ENCODE results near the gene LGALS9.
"Not testable (repeated sequence)": the region's sequence is repeated elsewhere in the genome, so short reads cannot be mapped to it uniquely, and the experiment has no call there.

Gene LGALS9

DNA sequence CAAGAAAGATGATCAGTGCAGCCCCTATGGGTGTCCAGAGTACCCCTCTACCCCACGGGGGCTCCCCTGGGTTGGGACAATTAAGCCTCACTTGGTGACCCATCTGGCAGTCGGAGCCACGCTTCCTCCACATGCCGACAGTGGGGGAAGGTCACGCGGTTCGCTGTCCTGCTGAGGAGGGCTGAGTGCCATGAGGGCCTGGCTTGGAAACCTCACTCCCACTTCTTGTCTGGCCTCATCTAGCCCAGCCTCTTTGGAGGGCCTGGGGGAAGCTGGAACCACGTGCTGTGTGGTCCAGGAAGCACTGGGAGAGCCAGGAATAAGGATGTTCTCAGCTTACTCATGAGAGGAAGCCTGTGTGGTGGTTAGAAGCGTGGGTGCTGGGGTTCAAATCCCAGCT, 1.8 kb downstream of the LGALS9 start:
- DNase-seq; H3K23ac ChIP-seq (ENCODE audit: low read length in 2 of 2); H3K18ac ChIP-seq (ENCODE audit: low read depth in 1 of 2, low read length in 2 of 2); H4K8ac ChIP-seq (ENCODE audit: low read length); H2AFZ ChIP-seq (ENCODE audit: low read depth, low read length); H2BK5ac ChIP-seq (ENCODE audit: low read depth, low read length, poor library complexity, severe bottlenecking); H2BK15ac ChIP-seq (ENCODE audit: low read depth, poor library complexity, severe bottlenecking); H3K27ac ChIP-seq (ENCODE audit: low read length, poor library complexity, severe bottlenecking); H3K14ac ChIP-seq (ENCODE audit: low read length in 2 of 2); H2BK120ac ChIP-seq (ENCODE audit: low read depth, low read length); H3K4me2 ChIP-seq (ENCODE audit: low read length, poor library complexity, severe bottlenecking); H2BK12ac ChIP-seq (ENCODE audit: low read length in 2 of 2); H3K36me3 ChIP-seq (ENCODE audit: control insufficient read depth in 1 of 2, insufficient read depth in 2 of 2, low read depth in 1 of 2, low read length in 2 of 2); H3K4me3 ChIP-seq (ENCODE audit: insufficient read depth in 1 of 2, low read depth in 1 of 2, low read length in 2 of 2); H3K4ac ChIP-seq (ENCODE audit: low read depth in 1 of 2, low read length in 2 of 2); H2AK5ac ChIP-seq (ENCODE audit: low read length, severe bottlenecking); H3K79me1 ChIP-seq (replicated peaks; ENCODE audit: low read length, poor library complexity, severe bottlenecking); H3K9me3 ChIP-seq (ENCODE audit: control insufficient read depth, low read length); H4K91ac ChIP-seq (ENCODE audit: low read length); H3K27me3 ChIP-seq (ENCODE audit: control insufficient read depth in 1 of 2, insufficient read depth in 1 of 2, low read length in 2 of 2): not testable (repeated sequence)
- Histone ChIP-seq H3K9ac (ENCODE audit: low read length) (peak overlapping the region; percentile 57), H3K4me1 (ENCODE audit: control insufficient read depth, insufficient read depth, low read depth, low read length) (peaks cover 16% of the 10 kb centered on the region)
- 80% methylated on average over 9 of the region's 9 CpGs for WGBS

DNA sequence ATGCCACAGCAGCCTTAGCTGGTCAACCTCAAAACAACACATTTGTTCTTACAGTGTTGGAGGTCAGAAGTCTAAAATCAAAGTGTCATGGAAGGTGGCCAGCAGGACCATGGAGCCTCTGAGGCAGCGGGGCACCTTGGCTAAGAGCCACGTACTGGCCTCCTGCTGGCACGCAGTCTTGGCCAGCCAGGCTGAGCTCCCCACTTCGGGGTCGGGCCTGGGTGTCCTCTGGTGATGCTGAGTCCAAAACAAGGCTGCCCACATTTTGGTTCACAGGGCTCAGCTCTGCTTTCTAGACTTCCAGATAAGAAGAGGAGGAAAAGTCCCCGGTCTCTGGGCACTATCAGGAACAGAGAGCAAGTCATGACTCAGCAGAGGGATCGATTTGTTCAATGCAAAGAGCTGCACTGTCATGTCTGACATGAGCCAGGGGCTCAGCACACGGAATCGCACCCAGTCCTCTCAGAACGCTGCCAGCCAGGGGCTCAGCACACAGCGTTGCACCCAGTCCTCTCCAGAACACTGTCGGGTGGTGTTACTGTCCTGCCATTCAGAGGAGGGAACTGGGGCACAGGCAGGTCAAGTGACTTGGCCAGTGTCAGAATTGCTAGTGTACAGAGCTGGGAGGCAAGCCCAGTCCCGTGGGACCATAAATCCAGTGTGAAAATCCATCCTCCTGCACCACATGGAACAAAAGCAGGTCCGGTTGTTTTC, 2.5 kb downstream of the LGALS9 start:
- Histone ChIP-seq H3K4me3 (ENCODE audit: insufficient read depth in 1 of 2, low read depth in 1 of 2, low read length in 2 of 2) (no peak overlapping the region), H3K79me1 (replicated peaks; ENCODE audit: low read length, poor library complexity, severe bottlenecking) (no peaks in the 10 kb centered on the region), H2AK5ac (ENCODE audit: low read length, severe bottlenecking) (no peak overlapping the region), H3K18ac (ENCODE audit: low read depth in 1 of 2, low read length in 2 of 2) (peak overlapping the region in 1 of 2 experiments; percentile 4), H2BK15ac (ENCODE audit: low read depth, poor library complexity, severe bottlenecking) (no peak overlapping the region), H3K27ac (ENCODE audit: low read length, poor library complexity, severe bottlenecking) (no peak overlapping the region), H2BK120ac (ENCODE audit: low read depth, low read length) (no peak overlapping the region), H2AFZ (ENCODE audit: low read depth, low read length) (no peak overlapping the region), H3K36me3 (ENCODE audit: control insufficient read depth in 1 of 2, insufficient read depth in 2 of 2, low read depth in 1 of 2, low read length in 2 of 2) (no peaks in the 10 kb centered on the region), H3K27me3 (ENCODE audit: control insufficient read depth in 1 of 2, insufficient read depth in 1 of 2, low read length in 2 of 2) (no peaks in the 10 kb centered on the region), H2BK5ac (ENCODE audit: low read depth, low read length, poor library complexity, severe bottlenecking) (no peak overlapping the region), H3K4me2 (ENCODE audit: low read length, poor library complexity, severe bottlenecking) (no peak overlapping the region), H4K91ac (ENCODE audit: low read length) (no peak overlapping the region), H4K8ac (ENCODE audit: low read length) (no peak overlapping the region), H3K14ac (ENCODE audit: low read length in 2 of 2) (peak overlapping the region in 1 of 2 experiments; percentile 79), H3K9me3 (ENCODE audit: control insufficient read depth, low read length) (no peaks in the 10 kb centered on the region), H3K23ac (ENCODE audit: low read length in 2 of 2) (peak overlapping the region in 1 of 2 experiments; percentile 56), H3K4me1 (ENCODE audit: control insufficient read depth, insufficient read depth, low read depth, low read length) (peaks cover 16% of the 10 kb centered on the region), H3K9ac (ENCODE audit: low read length) (no peak overlapping the region), H3K4ac (ENCODE audit: low read depth in 1 of 2, low read length in 2 of 2) (no peak overlapping the region), H2BK12ac (ENCODE audit: low read length in 2 of 2) (no peak overlapping the region)
- WGBS = 80% methylated on average over 13 of the region's 14 CpGs
- peak; percentile 30 for DNase-seq

DNA sequence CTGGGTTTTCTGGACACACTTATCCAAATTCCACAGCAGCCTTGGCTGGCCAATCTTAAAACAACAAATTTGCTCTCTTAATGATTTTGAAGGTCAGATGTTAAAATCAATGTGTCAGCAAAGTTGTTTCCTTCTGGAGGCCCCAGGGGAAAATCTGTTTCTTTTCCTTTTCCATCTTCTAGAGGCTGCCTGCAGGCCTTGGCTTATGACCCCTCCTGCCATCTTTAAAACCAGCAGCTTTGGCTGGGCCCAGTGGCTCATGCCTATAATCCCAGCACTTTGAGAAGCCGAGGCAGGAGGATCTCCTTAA, 3.0 kb downstream of the LGALS9 start:
- H3K4me3 ChIP-seq (ENCODE audit: insufficient read depth in 1 of 2, low read depth in 1 of 2, low read length in 2 of 2) = no peak overlapping the region
- no peaks in the 10 kb centered on the region for H3K79me1 ChIP-seq (replicated peaks; ENCODE audit: low read length, poor library complexity, severe bottlenecking)
- no peak for DNase-seq
- no peak overlapping the region for H4K91ac ChIP-seq (ENCODE audit: low read length)
- H2BK12ac ChIP-seq (ENCODE audit: low read length in 2 of 2) = no peak overlapping the region
- no peak overlapping the region for H3K14ac ChIP-seq (ENCODE audit: low read length in 2 of 2)
- no peak overlapping the region for H3K4ac ChIP-seq (ENCODE audit: low read depth in 1 of 2, low read length in 2 of 2)
- H2AK5ac ChIP-seq (ENCODE audit: low read length, severe bottlenecking) = no peak overlapping the region
- no peaks in the 10 kb centered on the region for H3K27me3 ChIP-seq (ENCODE audit: control insufficient read depth in 1 of 2, insufficient read depth in 1 of 2, low read length in 2 of 2)
- no peak overlapping the region for H2BK5ac ChIP-seq (ENCODE audit: low read depth, low read length, poor library complexity, severe bottlenecking)
- H3K27ac ChIP-seq (ENCODE audit: low read length, poor library complexity, severe bottlenecking) = no peak overlapping the region
- no peak overlapping the region for H2AFZ ChIP-seq (ENCODE audit: low read depth, low read length)
- no peaks in the 10 kb centered on the region for H3K36me3 ChIP-seq (ENCODE audit: control insufficient read depth in 1 of 2, insufficient read depth in 2 of 2, low read depth in 1 of 2, low read length in 2 of 2)
- H3K4me1 ChIP-seq (ENCODE audit: control insufficient read depth, insufficient read depth, low read depth, low read length) = peaks cover 16% of the 10 kb centered on the region
- no peaks in the 10 kb centered on the region for H3K9me3 ChIP-seq (ENCODE audit: control insufficient read depth, low read length)
- no peak overlapping the region for H4K8ac ChIP-seq (ENCODE audit: low read length)
- H3K18ac ChIP-seq (ENCODE audit: low read depth in 1 of 2, low read length in 2 of 2) = no peak overlapping the region
- no peak overlapping the region for H3K4me2 ChIP-seq (ENCODE audit: low read length, poor library complexity, severe bottlenecking)
- WGBS = 75% methylated on average over 1 of the region's 1 CpG
- H3K9ac ChIP-seq (ENCODE audit: low read length) = no peak overlapping the region
- no peak overlapping the region for H2BK120ac ChIP-seq (ENCODE audit: low read depth, low read length)
- H3K23ac ChIP-seq (ENCODE audit: low read length in 2 of 2) = no peak overlapping the region
- H2BK15ac ChIP-seq (ENCODE audit: low read depth, poor library complexity, severe bottlenecking) = no peak overlapping the region

DNA sequence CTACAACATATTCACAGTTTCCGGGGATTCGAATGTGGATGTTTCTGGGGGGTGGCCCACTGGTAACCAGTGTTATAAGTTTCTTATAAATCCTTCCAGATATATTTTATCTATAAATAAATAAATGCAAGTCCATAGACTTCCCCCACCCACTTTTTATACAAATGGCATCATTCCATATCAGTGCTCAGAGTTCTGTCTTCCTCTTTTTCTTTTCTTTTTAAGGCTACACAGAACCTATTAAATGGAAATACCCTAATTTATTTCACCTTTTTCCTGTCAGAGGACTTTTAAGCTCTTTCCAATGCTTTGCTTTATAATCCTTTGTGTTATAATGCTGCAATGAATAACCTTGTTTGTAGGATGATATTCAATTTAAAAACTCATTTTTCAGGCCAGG, 3.8 kb downstream of the LGALS9 start:
- no peak overlapping the region for H2BK15ac ChIP-seq (ENCODE audit: low read depth, poor library complexity, severe bottlenecking)
- H3K4me2 ChIP-seq (ENCODE audit: low read length, poor library complexity, severe bottlenecking) = no peak overlapping the region
- no peak overlapping the region for H3K4ac ChIP-seq (ENCODE audit: low read depth in 1 of 2, low read length in 2 of 2)
- H2AFZ ChIP-seq (ENCODE audit: low read depth, low read length) = no peak overlapping the region
- peaks cover 16% of the 10 kb centered on the region for H3K4me1 ChIP-seq (ENCODE audit: control insufficient read depth, insufficient read depth, low read depth, low read length)
- no peak overlapping the region for H3K27ac ChIP-seq (ENCODE audit: low read length, poor library complexity, severe bottlenecking)
- WGBS = no CpG with 5 or more reads among the region's 2 CpGs
- H2AK5ac ChIP-seq (ENCODE audit: low read length, severe bottlenecking) = no peak overlapping the region
- no peak overlapping the region for H3K14ac ChIP-seq (ENCODE audit: low read length in 2 of 2)
- H3K4me3 ChIP-seq (ENCODE audit: insufficient read depth in 1 of 2, low read depth in 1 of 2, low read length in 2 of 2) = no peak overlapping the region
- no peak overlapping the region for H2BK120ac ChIP-seq (ENCODE audit: low read depth, low read length)
- no peak overlapping the region for H3K23ac ChIP-seq (ENCODE audit: low read length in 2 of 2)
- no peak overlapping the region for H4K8ac ChIP-seq (ENCODE audit: low read length)
- no peaks in the 10 kb centered on the region for H3K79me1 ChIP-seq (replicated peaks; ENCODE audit: low read length, poor library complexity, severe bottlenecking)
- no peaks in the 10 kb centered on the region for H3K36me3 ChIP-seq (ENCODE audit: control insufficient read depth in 1 of 2, insufficient read depth in 2 of 2, low read depth in 1 of 2, low read length in 2 of 2)
- DNase-seq = no peak
- no peak overlapping the region for H2BK5ac ChIP-seq (ENCODE audit: low read depth, low read length, poor library complexity, severe bottlenecking)
- no peak overlapping the region for H4K91ac ChIP-seq (ENCODE audit: low read length)
- H3K27me3 ChIP-seq (ENCODE audit: control insufficient read depth in 1 of 2, insufficient read depth in 1 of 2, low read length in 2 of 2) = no peaks in the 10 kb centered on the region
- H3K9me3 ChIP-seq (ENCODE audit: control insufficient read depth, low read length) = no peaks in the 10 kb centered on the region
- H2BK12ac ChIP-seq (ENCODE audit: low read length in 2 of 2) = no peak overlapping the region
- H3K18ac ChIP-seq (ENCODE audit: low read depth in 1 of 2, low read length in 2 of 2) = no peak overlapping the region
- no peak overlapping the region for H3K9ac ChIP-seq (ENCODE audit: low read length)

Measured in mesenchymal stem cell (in vitro differentiated cells and primary cell).